WERI-Rb-1 (cell line): ENCODE data around the gene THYN1.
A peak's percentile ranks its signal among the peaks of the same experiment; 100 is the strongest.

Source experiments
- DNase-seq: peaks from one replicate; pipeline ENCODE4 v3.0.0-alpha.2; 2020
- H3K27ac ChIP-seq: fragments of 250-450 bp; sonication (Bioruptor Pico); 2 replicates; pipeline ENCODE4 v1.5.1; 2020; ENCODE audit warnings: mild to moderate bottlenecking, moderate library complexity
- H3K27me3 ChIP-seq: fragments of 250-450 bp; sonication (Bioruptor Pico); 2 replicates; pipeline ENCODE4 v1.5.1; 2021; ENCODE audit warnings: mild to moderate bottlenecking, low read depth, moderate library complexity; ENCODE audit not compliant: insufficient read depth, severe bottlenecking
- H3K36me3 ChIP-seq: fragments of 250-450 bp; sonication (Bioruptor Pico); 2 replicates; pipeline ENCODE4 v1.5.1; 2020; ENCODE audit warnings: mild to moderate bottlenecking, moderate library complexity
- H3K4me3 ChIP-seq: 2 replicates; pipeline ENCODE4 v1.5.1; 2011; ENCODE audit warnings: low read depth, mild to moderate bottlenecking, control low read depth, low read length
- H3K9me3 ChIP-seq: fragments of 250-450 bp; sonication (Bioruptor Pico); 2 replicates; pipeline ENCODE4 v1.5.1; 2021; ENCODE audit warnings: mild to moderate bottlenecking, moderate library complexity; ENCODE audit not compliant: severe bottlenecking
- TF ChIP-seq, protein P1 (sequence below): IDR thresholded peaks from 2 replicates; pipeline ENCODE4 v1.5.1; 2011; ENCODE audit warnings: low read depth, mild to moderate bottlenecking, control low read depth, inconsistent platforms, low read length

The THYN1 gene

DNA sequence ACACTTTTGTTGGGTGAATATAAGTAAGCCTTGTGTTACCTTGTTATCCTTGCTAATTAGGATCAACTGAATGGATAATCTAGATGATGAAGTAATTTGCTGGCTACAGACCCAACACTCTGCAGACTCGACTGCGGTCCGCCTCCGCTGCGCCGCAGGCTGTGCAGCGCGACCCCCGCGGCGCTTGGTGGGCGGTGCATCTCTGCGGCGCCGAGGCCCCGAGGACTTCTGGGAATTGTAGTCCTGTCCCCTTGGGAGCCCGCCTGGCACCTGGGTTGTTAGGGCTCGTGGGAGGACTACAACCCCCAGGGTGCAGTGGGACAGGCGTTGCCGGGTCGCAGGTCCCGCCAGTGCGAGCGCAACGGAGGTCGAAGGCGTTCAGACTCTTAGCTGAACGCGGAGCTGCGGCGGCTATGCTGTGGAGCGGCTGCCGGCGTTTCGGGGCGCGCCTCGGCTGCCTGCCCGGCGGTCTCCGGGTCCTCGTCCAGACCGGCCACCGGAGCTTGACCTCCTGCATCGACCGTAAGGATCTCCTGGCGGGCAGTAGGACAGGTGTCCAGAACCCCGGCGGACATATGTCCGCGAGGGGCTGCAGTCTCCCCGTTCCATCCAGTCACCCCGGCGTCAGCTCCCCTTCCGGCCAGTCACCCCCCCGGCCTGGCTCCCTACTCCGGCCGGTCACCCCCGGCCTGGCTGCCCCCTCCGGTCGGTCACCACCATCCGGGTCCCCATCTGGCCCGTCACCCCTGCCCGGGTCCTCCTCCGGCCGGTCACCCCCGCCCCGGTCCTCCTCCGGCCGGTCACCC is at the start of gene THYN1, which contains the start of gene ACAD8:
Gene THYN1, minus strand, starts transcription at position 165 of the 806 bp plus-strand sequence. CDS start 470 bp downstream, outside the sequence.
Gene ACAD8, plus strand, starts transcription at position 381 of the 806 bp plus-strand sequence. Its CDS starts 33 bp downstream, at position 414.
- peak; percentile 97 for DNase-seq
- H3K4me3 ChIP-seq = peak within 1 kb of the TSS; percentile 67
- peaks cover 27% of the 10 kb centered on the region for H3K36me3 ChIP-seq
- TF ChIP-seq, protein P1, sequence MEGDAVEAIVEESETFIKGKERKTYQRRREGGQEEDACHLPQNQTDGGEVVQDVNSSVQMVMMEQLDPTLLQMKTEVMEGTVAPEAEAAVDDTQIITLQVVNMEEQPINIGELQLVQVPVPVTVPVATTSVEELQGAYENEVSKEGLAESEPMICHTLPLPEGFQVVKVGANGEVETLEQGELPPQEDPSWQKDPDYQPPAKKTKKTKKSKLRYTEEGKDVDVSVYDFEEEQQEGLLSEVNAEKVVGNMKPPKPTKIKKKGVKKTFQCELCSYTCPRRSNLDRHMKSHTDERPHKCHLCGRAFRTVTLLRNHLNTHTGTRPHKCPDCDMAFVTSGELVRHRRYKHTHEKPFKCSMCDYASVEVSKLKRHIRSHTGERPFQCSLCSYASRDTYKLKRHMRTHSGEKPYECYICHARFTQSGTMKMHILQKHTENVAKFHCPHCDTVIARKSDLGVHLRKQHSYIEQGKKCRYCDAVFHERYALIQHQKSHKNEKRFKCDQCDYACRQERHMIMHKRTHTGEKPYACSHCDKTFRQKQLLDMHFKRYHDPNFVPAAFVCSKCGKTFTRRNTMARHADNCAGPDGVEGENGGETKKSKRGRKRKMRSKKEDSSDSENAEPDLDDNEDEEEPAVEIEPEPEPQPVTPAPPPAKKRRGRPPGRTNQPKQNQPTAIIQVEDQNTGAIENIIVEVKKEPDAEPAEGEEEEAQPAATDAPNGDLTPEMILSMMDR = no peak
- no peaks in the 10 kb centered on the region for H3K27me3 ChIP-seq
- no peaks in the 10 kb centered on the region for H3K9me3 ChIP-seq
- H3K27ac ChIP-seq = peak within 1 kb of the TSS; percentile 41

DNA sequence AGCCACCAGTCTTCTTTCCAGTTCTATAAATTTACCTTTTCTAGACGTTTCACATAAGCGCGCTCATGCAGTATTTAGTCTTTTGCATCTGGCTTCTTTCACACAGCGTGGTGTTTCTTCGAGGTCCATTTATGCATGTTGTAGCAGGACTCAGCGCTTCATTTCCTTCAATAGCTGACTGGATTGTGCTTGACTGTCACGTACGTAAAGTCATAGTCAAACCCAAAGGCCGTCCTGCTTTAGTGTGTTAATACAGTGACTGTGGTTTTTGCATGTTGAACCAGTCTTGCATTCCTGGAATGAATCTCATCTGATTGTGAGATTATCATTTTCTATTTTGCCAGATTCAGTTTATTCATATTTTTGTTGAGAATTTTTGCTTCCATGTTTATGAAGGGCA is 41.5 kb upstream of the THYN1 start:
- H3K27ac ChIP-seq = no peak overlapping the region
- no peaks in the 10 kb centered on the region for H3K9me3 ChIP-seq
- no peak overlapping the region for H3K4me3 ChIP-seq
- H3K27me3 ChIP-seq = no peaks in the 10 kb centered on the region
- no peak for DNase-seq
- TF ChIP-seq, protein P1 = no peak
- H3K36me3 ChIP-seq = no peaks in the 10 kb centered on the region

DNA sequence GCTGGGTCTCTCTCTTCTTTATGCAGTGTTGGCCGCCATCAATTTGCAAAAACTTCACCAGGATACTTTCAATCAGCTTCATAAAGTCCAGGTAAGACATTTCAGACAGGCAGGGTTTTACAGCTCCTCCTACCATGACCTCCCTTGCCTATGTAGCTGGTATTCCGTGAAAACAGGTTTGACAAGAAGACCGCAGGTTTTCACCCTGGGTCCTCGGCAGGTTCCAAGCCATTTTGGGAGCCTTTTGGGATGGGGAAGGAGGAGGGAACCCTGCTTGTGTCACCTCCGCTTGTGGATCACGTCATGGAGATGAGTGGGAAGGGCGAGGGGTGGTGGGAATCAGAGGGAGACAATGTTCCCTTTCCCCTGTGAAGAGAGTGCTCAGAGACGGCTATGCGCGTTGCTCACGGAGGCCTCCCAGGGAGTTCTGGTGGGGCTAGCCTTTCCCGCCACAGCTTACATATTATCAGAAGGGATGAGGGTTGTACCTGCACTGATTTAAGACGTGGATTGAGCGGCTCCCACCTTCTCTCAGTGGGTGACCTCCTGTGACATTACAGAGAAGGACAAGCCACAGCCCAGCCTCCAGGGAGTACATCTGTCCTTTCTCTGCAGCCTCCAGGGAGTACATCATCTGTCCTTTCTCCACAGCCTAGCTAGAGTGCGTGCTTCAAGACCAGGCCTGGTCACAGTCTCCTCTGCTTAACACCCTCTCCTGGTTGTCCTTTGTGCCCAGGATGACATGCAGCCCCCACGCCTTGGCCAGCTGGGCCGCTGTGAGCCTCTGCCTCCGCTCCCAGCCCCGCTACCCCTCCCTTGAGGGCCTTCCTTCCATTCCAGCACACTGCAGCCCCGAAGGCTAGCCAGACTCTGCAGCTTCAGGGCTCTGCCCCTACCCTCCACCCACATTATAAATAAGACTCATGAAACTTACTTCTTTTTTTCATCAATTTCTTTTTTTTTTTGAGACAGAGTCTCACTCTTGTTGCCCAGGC is 40.3 kb upstream of the THYN1 start:
- H3K27me3 ChIP-seq = no peaks in the 10 kb centered on the region
- TF ChIP-seq, protein P1 = no peak
- H3K9me3 ChIP-seq = no peaks in the 10 kb centered on the region
- H3K4me3 ChIP-seq = no peak overlapping the region
- no peak for DNase-seq
- H3K36me3 ChIP-seq = no peaks in the 10 kb centered on the region
- no peak overlapping the region for H3K27ac ChIP-seq

DNA sequence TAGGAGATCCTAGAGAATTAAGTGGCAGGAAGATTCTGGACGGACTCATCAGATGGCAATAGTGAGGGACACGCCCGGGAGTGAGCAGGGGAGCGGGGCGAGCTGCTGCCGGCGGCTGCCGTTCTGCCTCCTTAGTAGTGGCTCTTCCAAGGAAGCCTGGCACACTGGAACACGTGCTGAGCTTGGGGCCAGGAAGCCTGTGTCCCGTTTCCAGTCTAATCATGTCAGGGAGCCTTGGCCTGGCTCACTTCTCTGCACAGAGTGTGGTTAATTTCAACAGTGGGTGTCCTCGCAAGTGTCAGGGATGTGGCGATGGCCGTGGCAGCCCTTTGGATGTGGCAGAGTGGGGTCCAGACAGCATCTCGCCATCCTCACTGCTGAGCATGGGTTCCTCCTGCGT is 39.5 kb upstream of the THYN1 start:
- no peak for DNase-seq
- H3K27me3 ChIP-seq = no peaks in the 10 kb centered on the region
- no peaks in the 10 kb centered on the region for H3K9me3 ChIP-seq
- no peak overlapping the region for H3K4me3 ChIP-seq
- no peaks in the 10 kb centered on the region for H3K36me3 ChIP-seq
- H3K27ac ChIP-seq = no peak overlapping the region
- TF ChIP-seq, protein P1 = no peak

DNA sequence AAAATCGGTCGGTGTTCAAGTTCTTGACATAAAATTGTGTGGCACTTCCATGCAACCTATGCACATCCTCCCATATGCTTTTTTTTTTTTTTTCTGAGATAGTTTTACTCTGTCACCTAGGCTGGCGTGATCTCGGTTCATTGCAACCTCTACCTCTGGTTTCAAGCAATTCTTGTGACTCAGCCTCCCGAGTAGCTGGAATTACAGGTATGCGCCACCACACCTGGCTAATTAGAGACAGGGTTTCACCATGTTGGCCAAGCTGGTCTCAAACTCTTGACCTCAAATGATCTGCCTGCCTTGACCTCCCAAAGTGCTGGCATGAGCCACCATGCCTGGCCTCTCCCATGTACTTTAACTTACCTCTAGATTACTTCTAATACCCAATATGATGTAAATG is 38.0 kb upstream of the THYN1 start:
- H3K9me3 ChIP-seq = no peaks in the 10 kb centered on the region
- no peak overlapping the region for H3K27ac ChIP-seq
- TF ChIP-seq, protein P1 = no peak
- H3K4me3 ChIP-seq = no peak overlapping the region
- no peaks in the 10 kb centered on the region for H3K36me3 ChIP-seq
- DNase-seq = no peak
- no peaks in the 10 kb centered on the region for H3K27me3 ChIP-seq
